GM23338 (cell line): ENCODE measurements around the gene LDAF1.

Experiments
- CREB1 ChIP-seq: fragments of 250-450 bp; sonication (Bioruptor Pico); IDR thresholded peaks from 2 replicates; pipeline ENCODE4 v1.5.0; 2020; ENCODE audit warnings: low read depth, mild to moderate bottlenecking, moderate library complexity
- EZH2phosphoT487 ChIP-seq: fragments of 200-600 bp; sonication (generic); IDR thresholded peaks from one replicate; pipeline ENCODE4 v1.8.1; 2018; ENCODE audit warnings: antibody characterized with exemption; ENCODE audit not compliant: unreplicated experiment
- JUNB ChIP-seq: IDR thresholded peaks from one replicate; pipeline ENCODE4 v1.6.1; 2016; ENCODE audit warnings: antibody characterized with exemption; ENCODE audit not compliant: unreplicated experiment
- NANOG ChIP-seq: IDR thresholded peaks from 2 replicates; pipeline ENCODE4 v1.6.1; 2016; ENCODE audit warnings: antibody characterized with exemption, borderline replicate concordance
- POLR2AphosphoS5 ChIP-seq: IDR thresholded peaks from 2 replicates; pipeline ENCODE4 v1.6.1; 2016; ENCODE audit warnings: antibody characterized with exemption, low read depth
- TF ChIP-seq, protein P1 (sequence below), 2 experiments: fragments of 200-600 bp in 1 of 2; sonication (generic) in 1 of 2; conservative IDR thresholded peaks; 2 replicates each; pipeline versions ENCODE4 v1.5.1 to v1.6.1; 2016 to 2017; ENCODE audit warnings: antibody characterized with exemption in 2 of 2, low read depth in 2 of 2, mild to moderate bottlenecking in 2 of 2, moderate library complexity in 1 of 2
- TF ChIP-seq, protein P2 (sequence below): fragments of 250-450 bp; sonication (Bioruptor Pico); IDR thresholded peaks from 2 replicates; pipeline ENCODE4 v1.5.0; 2020; ENCODE audit warnings: mild to moderate bottlenecking, moderate library complexity
- TF ChIP-seq, protein P3 (sequence below): IDR thresholded peaks from one replicate; pipeline ENCODE4 v1.6.1; 2018; ENCODE audit warnings: antibody characterized with exemption; ENCODE audit not compliant: unreplicated experiment

DNA sequence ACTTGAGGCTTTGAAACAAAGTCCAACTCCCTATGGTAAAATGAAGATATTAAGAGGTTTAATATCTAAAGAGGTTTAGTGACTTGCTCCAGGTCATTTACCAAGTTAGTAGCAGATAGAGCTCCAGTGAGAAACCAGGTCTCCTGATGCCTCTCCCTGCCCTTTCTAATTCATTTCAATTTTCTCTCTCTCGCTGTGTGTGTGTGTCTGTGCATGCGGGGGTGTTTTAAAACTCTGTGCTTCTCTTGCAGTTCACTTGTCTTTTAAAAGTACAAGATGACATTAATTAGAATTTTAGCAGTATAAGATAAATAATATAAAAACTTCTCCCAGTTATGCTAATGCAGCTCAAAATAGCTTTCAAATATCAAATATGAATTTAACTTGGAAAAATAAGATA, 61.1 kb downstream of the LDAF1 start:
- TF ChIP-seq JUNB, result no peak
- TF ChIP-seq, protein P1, sequence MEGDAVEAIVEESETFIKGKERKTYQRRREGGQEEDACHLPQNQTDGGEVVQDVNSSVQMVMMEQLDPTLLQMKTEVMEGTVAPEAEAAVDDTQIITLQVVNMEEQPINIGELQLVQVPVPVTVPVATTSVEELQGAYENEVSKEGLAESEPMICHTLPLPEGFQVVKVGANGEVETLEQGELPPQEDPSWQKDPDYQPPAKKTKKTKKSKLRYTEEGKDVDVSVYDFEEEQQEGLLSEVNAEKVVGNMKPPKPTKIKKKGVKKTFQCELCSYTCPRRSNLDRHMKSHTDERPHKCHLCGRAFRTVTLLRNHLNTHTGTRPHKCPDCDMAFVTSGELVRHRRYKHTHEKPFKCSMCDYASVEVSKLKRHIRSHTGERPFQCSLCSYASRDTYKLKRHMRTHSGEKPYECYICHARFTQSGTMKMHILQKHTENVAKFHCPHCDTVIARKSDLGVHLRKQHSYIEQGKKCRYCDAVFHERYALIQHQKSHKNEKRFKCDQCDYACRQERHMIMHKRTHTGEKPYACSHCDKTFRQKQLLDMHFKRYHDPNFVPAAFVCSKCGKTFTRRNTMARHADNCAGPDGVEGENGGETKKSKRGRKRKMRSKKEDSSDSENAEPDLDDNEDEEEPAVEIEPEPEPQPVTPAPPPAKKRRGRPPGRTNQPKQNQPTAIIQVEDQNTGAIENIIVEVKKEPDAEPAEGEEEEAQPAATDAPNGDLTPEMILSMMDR (conservative IDR thresholded peaks at IDR 0.05; ENCODE audit: low read depth in 2 of 2), result no peak
- no peak for TF ChIP-seq POLR2AphosphoS5
- no peak for TF ChIP-seq CREB1 (CRISPR knock-in tag)
- TF ChIP-seq, protein P2, sequence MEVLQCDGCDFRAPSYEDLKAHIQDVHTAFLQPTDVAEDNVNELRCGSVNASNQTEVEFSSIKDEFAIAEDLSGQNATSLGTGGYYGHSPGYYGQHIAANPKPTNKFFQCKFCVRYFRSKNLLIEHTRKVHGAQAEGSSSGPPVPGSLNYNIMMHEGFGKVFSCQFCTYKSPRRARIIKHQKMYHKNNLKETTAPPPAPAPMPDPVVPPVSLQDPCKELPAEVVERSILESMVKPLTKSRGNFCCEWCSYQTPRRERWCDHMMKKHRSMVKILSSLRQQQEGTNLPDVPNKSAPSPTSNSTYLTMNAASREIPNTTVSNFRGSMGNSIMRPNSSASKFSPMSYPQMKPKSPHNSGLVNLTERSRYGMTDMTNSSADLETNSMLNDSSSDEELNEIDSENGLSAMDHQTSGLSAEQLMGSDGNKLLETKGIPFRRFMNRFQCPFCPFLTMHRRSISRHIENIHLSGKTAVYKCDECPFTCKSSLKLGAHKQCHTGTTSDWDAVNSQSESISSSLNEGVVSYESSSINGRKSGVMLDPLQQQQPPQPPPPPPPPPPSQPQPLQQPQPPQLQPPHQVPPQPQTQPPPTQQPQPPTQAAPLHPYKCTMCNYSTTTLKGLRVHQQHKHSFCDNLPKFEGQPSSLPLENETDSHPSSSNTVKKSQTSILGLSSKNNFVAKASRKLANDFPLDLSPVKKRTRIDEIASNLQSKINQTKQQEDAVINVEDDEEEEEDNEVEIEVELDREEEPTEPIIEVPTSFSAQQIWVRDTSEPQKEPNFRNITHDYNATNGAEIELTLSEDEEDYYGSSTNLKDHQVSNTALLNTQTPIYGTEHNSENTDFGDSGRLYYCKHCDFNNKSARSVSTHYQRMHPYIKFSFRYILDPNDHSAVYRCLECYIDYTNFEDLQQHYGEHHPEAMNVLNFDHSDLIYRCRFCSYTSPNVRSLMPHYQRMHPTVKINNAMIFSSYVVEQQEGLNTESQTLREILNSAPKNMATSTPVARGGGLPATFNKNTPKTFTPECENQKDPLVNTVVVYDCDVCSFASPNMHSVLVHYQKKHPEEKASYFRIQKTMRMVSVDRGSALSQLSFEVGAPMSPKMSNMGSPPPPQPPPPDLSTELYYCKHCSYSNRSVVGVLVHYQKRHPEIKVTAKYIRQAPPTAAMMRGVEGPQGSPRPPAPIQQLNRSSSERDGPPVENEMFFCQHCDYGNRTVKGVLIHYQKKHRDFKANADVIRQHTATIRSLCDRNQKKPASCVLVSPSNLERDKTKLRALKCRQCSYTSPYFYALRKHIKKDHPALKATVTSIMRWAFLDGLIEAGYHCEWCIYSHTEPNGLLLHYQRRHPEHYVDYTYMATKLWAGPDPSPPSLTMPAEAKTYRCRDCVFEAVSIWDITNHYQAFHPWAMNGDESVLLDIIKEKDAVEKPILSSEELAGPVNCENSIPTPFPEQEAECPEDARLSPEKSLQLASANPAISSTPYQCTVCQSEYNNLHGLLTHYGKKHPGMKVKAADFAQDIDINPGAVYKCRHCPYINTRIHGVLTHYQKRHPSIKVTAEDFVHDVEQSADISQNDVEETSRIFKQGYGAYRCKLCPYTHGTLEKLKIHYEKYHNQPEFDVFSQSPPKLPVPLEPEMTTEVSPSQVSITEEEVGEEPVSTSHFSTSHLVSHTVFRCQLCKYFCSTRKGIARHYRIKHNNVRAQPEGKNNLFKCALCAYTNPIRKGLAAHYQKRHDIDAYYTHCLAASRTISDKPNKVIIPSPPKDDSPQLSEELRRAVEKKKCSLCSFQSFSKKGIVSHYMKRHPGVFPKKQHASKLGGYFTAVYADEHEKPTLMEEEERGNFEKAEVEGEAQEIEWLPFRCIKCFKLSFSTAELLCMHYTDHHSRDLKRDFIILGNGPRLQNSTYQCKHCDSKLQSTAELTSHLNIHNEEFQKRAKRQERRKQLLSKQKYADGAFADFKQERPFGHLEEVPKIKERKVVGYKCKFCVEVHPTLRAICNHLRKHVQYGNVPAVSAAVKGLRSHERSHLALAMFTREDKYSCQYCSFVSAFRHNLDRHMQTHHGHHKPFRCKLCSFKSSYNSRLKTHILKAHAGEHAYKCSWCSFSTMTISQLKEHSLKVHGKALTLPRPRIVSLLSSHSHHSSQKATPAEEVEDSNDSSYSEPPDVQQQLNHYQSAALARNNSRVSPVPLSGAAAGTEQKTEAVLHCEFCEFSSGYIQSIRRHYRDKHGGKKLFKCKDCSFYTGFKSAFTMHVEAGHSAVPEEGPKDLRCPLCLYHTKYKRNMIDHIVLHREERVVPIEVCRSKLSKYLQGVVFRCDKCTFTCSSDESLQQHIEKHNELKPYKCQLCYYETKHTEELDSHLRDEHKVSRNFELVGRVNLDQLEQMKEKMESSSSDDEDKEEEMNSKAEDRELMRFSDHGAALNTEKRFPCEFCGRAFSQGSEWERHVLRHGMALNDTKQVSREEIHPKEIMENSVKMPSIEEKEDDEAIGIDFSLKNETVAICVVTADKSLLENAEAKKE (CRISPR knock-in tag), result no peak
- no peak for TF ChIP-seq EZH2phosphoT487
- TF ChIP-seq NANOG, result no peak
- TF ChIP-seq, protein P3, sequence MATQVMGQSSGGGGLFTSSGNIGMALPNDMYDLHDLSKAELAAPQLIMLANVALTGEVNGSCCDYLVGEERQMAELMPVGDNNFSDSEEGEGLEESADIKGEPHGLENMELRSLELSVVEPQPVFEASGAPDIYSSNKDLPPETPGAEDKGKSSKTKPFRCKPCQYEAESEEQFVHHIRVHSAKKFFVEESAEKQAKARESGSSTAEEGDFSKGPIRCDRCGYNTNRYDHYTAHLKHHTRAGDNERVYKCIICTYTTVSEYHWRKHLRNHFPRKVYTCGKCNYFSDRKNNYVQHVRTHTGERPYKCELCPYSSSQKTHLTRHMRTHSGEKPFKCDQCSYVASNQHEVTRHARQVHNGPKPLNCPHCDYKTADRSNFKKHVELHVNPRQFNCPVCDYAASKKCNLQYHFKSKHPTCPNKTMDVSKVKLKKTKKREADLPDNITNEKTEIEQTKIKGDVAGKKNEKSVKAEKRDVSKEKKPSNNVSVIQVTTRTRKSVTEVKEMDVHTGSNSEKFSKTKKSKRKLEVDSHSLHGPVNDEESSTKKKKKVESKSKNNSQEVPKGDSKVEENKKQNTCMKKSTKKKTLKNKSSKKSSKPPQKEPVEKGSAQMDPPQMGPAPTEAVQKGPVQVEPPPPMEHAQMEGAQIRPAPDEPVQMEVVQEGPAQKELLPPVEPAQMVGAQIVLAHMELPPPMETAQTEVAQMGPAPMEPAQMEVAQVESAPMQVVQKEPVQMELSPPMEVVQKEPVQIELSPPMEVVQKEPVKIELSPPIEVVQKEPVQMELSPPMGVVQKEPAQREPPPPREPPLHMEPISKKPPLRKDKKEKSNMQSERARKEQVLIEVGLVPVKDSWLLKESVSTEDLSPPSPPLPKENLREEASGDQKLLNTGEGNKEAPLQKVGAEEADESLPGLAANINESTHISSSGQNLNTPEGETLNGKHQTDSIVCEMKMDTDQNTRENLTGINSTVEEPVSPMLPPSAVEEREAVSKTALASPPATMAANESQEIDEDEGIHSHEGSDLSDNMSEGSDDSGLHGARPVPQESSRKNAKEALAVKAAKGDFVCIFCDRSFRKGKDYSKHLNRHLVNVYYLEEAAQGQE, result no peak
